ENCODE measurements around the gene MAP3K20. TPM values are rescaled to one million over a fixed set of nuclear protein-coding genes. Genes with fewer than 3 reads are reported as not detected.
"Not testable (repeated sequence)": the region's sequence is repeated elsewhere in the genome, so short reads cannot be mapped to it uniquely, and the experiment has no call there.

The MAP3K20 gene
- total RNA-seq, 2 experiments from 2014 or later = 13.7 to 15.2 TPM

DNA sequence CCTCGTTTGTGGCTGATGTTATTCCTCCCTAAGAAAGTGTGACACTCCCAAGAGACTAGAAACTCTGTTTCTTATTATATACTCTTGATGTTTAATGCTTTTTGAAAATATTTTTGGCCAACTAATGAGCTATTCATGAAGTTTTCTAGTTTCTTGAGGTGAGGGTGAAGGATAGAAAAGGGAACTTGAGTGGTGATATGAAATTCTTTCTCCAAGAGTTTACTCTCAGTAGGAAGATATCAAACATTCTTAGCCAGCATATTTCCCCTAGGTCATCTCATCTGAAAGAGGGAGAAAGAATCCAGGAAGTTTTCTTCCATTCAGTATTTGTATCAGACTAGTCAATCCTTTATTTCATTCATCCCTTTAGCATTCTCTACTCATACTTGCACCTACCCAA lies 95.7 kb downstream of the MAP3K20 start:
- H3K9me3 Mint-ChIP-seq = no peaks in the 10 kb centered on the region
- POLR2A ChIA-PET = no interaction called here
- H3K27ac Mint-ChIP-seq = no peak overlapping the region
- H3K4me1 Mint-ChIP-seq = no peaks in the 10 kb centered on the region
- H3K4me3 Mint-ChIP-seq = no peak overlapping the region
- H3K27me3 Mint-ChIP-seq = peaks cover 4% of the 10 kb centered on the region
- no peak for DNase-seq
- H3K36me3 Mint-ChIP-seq (ENCODE audit: low read depth) = no peaks in the 10 kb centered on the region
- CTCF ChIA-PET = no interaction called here

DNA sequence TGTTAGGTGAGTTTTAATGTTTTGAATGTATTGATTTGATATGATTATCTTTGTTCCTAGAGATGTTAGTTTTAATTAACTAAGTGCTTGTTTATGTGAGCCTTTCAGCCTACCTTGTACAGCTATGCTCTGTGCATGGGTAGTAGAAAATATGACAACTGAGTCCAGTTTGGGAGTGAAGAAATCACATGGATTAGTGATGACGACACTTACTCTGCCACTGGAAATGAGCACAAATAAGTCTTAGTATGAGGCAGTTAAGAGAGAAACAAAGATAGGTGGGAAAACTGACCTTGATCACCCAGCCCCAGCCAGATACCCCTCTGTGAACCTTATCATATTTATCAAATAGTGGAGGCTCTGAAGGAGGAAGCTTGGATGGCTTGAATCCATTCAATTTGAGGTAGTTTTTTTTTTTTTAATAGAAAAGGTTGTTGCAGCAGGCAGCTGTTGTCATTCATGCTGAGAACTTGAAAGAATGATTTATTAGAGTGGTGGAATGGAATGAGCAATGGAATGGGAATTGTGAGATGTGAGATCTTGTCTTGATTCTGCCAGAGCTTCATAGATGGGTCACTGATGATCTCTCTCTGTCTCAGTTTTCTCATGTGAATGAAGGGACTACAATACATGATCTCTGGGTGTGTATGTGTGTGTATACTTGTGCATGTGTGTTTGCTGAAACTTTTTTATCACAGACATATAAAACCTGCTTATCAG lies 96.4 kb downstream of the MAP3K20 start:
- no peak for DNase-seq
- H3K9me3 Mint-ChIP-seq = no peaks in the 10 kb centered on the region
- no peaks in the 10 kb centered on the region for H3K4me1 Mint-ChIP-seq
- H3K27me3 Mint-ChIP-seq = peaks cover 4% of the 10 kb centered on the region
- no peaks in the 10 kb centered on the region for H3K36me3 Mint-ChIP-seq (ENCODE audit: low read depth)
- POLR2A ChIA-PET = no interaction called here
- no peak overlapping the region for H3K27ac Mint-ChIP-seq
- CTCF ChIA-PET = no interaction called here
- H3K4me3 Mint-ChIP-seq = no peak overlapping the region

DNA sequence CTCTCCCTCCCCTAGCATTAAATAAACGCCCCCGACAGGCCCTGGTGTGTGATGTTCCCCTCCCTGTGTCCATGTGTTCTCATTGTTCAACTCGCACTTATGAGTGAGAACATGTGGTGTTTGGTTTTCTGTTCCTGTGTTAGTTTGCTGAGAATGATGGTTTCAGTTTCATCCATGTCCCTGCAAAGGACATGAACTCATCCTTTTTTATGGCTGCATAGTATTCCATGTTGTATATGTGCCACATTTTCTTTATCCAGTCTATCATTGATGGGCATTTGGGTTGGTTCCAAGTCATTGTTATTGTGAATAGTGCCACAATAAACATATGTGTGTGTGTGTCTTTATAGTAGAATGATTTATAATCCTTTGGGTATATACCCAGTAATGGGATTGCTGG lies 98.7 kb downstream of the MAP3K20 start:
- H3K4me1 Mint-ChIP-seq; H3K9me3 Mint-ChIP-seq; CTCF ChIA-PET; H3K27me3 Mint-ChIP-seq; H3K36me3 Mint-ChIP-seq (ENCODE audit: low read depth); DNase-seq; H3K27ac Mint-ChIP-seq; POLR2A ChIA-PET; H3K4me3 Mint-ChIP-seq: not testable (repeated sequence)

DNA sequence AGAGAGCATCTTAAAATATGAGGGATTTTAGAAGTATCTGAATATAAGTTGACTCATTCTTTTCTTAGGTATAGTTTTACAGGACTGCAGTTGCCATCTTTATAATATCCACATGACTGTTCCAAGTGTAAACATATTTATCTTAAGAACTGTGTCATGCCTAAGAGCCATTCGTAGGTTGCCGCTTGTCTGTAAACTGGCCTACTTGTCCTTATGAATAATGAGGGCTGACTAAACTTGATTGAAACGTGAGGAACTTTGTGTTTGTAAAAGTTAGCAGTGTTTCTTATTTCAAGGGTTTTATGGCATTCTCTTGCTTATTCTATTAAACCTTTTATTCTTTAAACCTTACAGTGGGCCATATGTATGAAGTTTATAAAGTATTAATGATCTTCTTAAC lies 99.6 kb downstream of the MAP3K20 start:
- H3K27ac Mint-ChIP-seq = no peak overlapping the region
- DNase-seq = no peak
- ChIA-PET POLR2A (no interaction called here), CTCF (no interaction called here)
- no peaks in the 10 kb centered on the region for H3K4me1 Mint-ChIP-seq
- H3K9me3 Mint-ChIP-seq = peaks cover 2% of the 10 kb centered on the region
- H3K27me3 Mint-ChIP-seq = peaks cover 4% of the 10 kb centered on the region
- H3K4me3 Mint-ChIP-seq = no peak overlapping the region
- H3K36me3 Mint-ChIP-seq (ENCODE audit: low read depth) = no peaks in the 10 kb centered on the region

DNA sequence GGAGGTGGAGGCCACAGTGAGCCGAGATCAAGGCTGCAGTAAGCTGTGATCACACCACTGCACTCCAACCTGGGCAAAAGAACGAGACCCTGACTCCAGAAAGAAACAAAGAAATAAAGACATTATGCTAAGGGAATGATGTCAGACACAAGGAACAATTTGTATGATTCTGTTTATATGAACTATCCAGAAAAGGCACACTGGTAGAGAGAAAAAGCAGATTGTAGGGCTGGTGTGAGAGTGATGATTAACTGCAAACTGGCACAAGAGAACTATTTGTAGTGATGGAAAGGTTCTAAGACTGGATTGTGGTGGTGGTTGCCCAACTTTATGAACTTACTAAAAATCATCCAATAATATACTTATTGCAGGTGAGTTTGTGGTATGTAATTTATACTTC lies 106.3 kb downstream of the MAP3K20 start:
- CTCF ChIA-PET = no interaction called here
- no peak overlapping the region for H3K27ac Mint-ChIP-seq
- H3K4me3 Mint-ChIP-seq = no peak overlapping the region
- H3K36me3 Mint-ChIP-seq (ENCODE audit: low read depth) = no peaks in the 10 kb centered on the region
- no peaks in the 10 kb centered on the region for H3K4me1 Mint-ChIP-seq
- POLR2A ChIA-PET = no interaction called here
- DNase-seq = no peak
- peaks cover 1% of the 10 kb centered on the region for H3K27me3 Mint-ChIP-seq
- H3K9me3 Mint-ChIP-seq = peaks cover 2% of the 10 kb centered on the region

DNA sequence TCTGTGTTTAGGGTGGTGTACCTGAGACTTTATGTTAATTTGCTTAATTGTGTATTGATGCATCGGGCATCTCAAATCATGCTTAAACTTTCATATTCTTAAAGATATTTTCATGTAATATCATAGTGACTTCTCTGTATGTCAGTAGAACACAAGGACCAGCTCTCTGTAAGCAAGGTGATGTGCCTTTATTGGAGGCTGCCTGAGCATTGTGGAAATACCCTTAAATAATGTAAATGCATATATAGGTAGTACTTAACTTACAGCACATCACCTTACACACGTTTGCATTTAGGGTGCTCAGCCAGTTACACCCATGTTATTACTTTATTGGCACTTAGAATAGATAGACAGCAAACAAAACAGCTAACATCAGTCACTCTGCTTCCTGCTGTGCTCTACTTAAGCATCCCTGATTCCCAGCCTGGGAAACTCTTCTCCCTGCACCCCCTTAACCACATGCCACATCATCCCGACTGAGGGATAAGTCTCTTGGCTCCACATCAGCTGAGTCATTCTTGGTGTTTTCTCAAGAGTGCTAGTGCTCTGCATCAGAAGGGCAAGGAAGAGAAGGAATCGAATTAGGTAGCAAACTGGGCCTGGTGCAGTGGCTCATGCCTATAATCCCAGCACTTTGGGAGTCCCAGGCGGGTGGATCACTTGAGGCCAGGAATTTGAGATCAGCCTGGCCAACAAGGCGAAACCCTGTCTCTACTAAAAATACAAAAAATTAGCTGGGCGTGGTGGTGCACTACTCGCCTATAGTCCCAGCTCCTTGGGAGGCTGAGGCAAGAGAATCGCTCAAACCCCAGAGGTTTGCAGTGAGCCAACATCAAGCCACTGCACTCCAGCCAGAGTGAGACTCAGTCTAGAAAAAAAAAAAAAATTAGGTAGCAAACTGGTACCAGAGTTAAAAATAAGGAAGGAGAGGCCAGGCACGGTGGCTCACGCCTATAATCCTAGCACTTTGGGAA lies 108.7 kb downstream of the MAP3K20 start:
- POLR2A ChIA-PET = no interaction called here
- H3K36me3 Mint-ChIP-seq (ENCODE audit: low read depth) = no peaks in the 10 kb centered on the region
- no peak for DNase-seq
- no peaks in the 10 kb centered on the region for H3K4me1 Mint-ChIP-seq
- H3K9me3 Mint-ChIP-seq = no peaks in the 10 kb centered on the region
- no peak overlapping the region for H3K4me3 Mint-ChIP-seq
- H3K27ac Mint-ChIP-seq = no peak overlapping the region
- H3K27me3 Mint-ChIP-seq = peaks cover 1% of the 10 kb centered on the region
- CTCF ChIA-PET = interaction anchor here (0.5 to 1.0 kb wide), 2 partner anchors 26 to 1076 kb away, joined by 3 to 4 read pairs; no protein-coding TSS in a partner anchor

DNA sequence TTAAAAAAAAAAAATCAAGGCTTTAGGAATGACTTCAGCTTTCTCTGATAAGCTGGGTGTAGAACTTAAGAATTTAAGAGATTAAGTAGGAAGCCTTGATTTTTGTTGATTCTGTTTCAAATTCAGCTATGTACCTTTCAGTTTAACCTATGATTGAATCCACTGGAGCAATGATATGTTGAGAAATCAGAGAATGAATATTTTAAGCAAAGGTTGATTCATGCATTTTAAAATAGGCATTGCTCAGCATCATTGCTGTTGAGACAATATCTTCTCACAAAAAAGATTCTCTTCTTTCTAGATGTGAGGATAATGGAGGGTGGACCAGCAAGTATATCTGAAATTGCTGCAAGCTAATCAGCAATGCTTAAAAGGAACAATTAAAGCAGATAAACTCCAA lies 109.8 kb downstream of the MAP3K20 start:
- no peak overlapping the region for H3K4me3 Mint-ChIP-seq
- ChIA-PET CTCF (no interaction called here), POLR2A (no interaction called here)
- no peak overlapping the region for H3K27ac Mint-ChIP-seq
- peaks cover 1% of the 10 kb centered on the region for H3K27me3 Mint-ChIP-seq
- DNase-seq = no peak
- H3K9me3 Mint-ChIP-seq = no peaks in the 10 kb centered on the region
- no peaks in the 10 kb centered on the region for H3K4me1 Mint-ChIP-seq
- H3K36me3 Mint-ChIP-seq (ENCODE audit: low read depth) = no peaks in the 10 kb centered on the region

DNA sequence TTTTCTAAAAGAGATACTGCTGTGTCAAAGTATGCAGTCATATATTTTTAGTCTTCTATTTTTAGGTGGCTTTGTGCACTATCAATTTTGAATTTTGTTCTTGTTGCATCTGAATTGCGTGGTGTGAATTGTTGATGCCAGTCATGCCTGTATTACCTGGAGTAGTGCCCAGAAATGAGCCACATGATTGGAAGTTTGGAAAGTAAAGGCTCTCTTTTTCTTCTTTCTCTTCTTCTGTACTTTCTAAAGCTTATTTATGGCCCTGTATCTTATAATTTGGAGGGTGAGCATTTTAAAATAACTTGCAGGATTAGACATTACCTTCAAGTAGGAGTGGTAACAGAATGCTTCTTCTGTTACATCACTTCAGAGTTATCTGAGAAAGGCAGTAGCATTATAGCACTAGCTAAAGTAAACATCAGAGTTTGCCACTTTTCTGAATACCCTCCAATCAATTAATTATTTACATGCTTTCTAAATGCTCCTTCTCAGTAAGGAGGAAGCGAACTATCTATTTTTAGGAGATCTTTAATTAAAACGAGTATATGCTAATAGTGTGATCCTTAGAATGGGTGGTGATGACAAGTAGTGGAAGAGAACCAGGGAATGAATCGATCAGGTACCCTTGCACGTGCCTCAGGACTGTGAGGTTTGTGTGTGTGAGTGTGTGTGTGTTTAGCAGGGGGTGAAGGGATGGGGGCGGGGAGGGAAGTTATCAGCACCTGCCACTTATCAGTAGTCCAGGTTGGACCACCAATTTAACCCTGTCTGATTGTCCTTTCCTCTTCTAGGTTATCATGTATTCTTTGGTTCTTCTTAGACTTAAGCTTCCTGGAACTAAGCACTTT lies 112.5 kb downstream of the MAP3K20 start:
- POLR2A ChIA-PET = no interaction called here

DNA sequence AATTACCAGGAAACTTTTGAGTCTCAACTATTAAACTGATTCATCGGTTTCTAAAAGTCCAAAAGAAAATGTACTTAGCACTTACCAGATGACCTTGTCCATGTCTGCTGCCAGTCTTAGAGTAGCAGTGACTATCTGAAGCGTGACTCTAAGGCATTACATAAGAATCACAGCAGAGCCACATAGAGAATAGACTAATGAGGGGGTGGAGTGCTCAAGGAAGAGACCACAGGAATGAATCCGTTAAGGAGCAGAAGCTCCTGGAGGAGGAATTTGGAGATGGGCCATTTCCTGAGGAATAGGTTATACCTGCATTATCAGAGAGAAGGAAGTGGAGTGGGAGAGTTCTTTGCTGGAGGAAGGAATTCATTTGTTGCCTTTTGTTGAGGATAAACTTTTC lies 116.0 kb downstream of the MAP3K20 start:
- H3K27me3 Mint-ChIP-seq = no peaks in the 10 kb centered on the region
- H3K27ac Mint-ChIP-seq = no peak overlapping the region
- H3K9me3 Mint-ChIP-seq = no peaks in the 10 kb centered on the region
- peaks cover 4% of the 10 kb centered on the region for H3K36me3 Mint-ChIP-seq (ENCODE audit: low read depth)
- no peak for DNase-seq
- ChIA-PET CTCF (no interaction called here), POLR2A (no interaction called here)
- no peaks in the 10 kb centered on the region for H3K4me1 Mint-ChIP-seq
- no peak overlapping the region for H3K4me3 Mint-ChIP-seq

More for the DNA sequence above, 112.5 kb downstream of the MAP3K20 start:
- Mint-ChIP-seq H3K36me3 (ENCODE audit: low read depth) (peaks cover 4% of the 10 kb centered on the region), H3K9me3 (no peaks in the 10 kb centered on the region), H3K4me1 (no peaks in the 10 kb centered on the region), H3K4me3 (no peak overlapping the region), H3K27me3 (no peaks in the 10 kb centered on the region), H3K27ac (no peak overlapping the region)
- CTCF ChIA-PET = interaction anchor here (0.6 to 1.2 kb wide), 3 partner anchors 20 to 162 kb away, joined by 3 to 4 read pairs (median 3); no protein-coding TSS in a partner anchor
- DNase-seq = no peak

DNA sequence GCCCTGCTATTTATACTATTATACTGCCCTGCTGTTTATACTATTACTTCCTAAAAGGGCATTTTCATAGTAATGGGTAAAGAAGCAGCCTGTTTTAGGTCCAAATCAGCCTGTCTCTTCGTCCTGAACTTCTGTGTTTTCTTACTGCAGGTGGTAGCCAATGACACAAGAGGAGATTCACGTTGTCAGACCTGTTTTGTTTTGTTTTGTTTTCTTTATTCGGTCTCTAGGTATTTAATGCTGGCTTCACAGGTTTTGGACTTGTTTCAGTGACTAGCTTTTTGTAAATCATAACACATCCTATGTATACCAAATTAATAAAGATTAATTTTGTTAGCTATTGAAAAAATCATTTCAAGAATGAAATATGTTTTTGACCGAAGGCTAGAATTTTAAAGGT lies 116.4 kb downstream of the MAP3K20 start:
- no peak for DNase-seq
- Mint-ChIP-seq H3K27ac (no peak overlapping the region), H3K4me3 (no peak overlapping the region), H3K36me3 (ENCODE audit: low read depth) (peaks cover 4% of the 10 kb centered on the region), H3K9me3 (no peaks in the 10 kb centered on the region), H3K27me3 (no peaks in the 10 kb centered on the region), H3K4me1 (no peaks in the 10 kb centered on the region)
- CTCF ChIA-PET = interaction anchor here (1.0 kb wide), 1 partner anchor 8 kb away, joined by 3 read pairs; no protein-coding TSS in a partner anchor
- POLR2A ChIA-PET = no interaction called here

DNA sequence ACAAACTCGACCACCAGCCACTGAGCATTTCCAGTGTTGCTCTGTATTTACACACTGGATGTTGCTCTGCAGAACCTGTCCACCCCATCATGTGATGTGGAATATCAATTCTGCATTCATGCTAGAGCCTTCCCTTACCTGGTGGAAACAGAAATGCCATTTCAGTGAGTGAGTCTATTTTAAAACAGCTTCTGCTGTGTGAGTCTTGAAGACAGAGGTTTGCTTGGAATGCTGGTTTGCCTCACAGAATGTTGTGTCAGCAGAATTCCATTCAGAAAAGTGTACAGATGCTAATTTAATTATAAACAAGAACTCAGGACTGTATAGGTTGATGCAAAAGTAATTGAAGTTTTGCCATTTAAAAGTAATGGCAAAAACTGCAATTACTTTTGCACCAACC lies 118.3 kb downstream of the MAP3K20 start:
- Mint-ChIP-seq H3K4me3 (no peak overlapping the region), H3K27me3 (no peaks in the 10 kb centered on the region), H3K9me3 (no peaks in the 10 kb centered on the region), H3K36me3 (ENCODE audit: low read depth) (peaks cover 4% of the 10 kb centered on the region), H3K27ac (no peak overlapping the region), H3K4me1 (no peaks in the 10 kb centered on the region)
- ChIA-PET CTCF (no interaction called here), POLR2A (no interaction called here)
- no peak for DNase-seq

DNA sequence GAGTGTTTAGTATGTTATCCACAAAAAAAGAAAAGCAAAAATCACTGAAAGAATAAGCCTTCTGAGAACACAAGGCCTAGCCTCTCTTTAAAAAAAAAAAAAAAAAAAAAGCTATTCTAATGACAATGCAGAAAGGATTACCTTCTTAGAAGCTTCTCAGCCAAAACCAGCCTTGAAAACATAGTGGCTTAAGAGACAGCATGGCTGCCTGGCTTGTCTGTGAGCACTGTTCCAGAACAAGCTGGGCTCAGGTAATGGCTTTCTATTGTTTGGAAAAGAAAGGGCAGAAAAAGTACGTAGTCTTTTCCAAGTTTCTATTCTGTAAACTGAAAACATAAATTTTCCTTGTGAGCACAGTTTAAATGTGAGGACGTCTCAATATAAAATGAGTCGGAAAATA lies 119.5 kb downstream of the MAP3K20 start:
- Mint-ChIP-seq H3K4me3 (no peak overlapping the region), H3K27me3 (no peaks in the 10 kb centered on the region), H3K4me1 (no peaks in the 10 kb centered on the region), H3K36me3 (ENCODE audit: low read depth) (peaks cover 4% of the 10 kb centered on the region), H3K27ac (no peak overlapping the region), H3K9me3 (no peaks in the 10 kb centered on the region)
- CTCF ChIA-PET = interaction anchor here (1.1 kb wide), 1 partner anchor 167 kb away, joined by 4 read pairs; no protein-coding TSS in a partner anchor
- DNase-seq = no peak
- POLR2A ChIA-PET = no interaction called here

DNA sequence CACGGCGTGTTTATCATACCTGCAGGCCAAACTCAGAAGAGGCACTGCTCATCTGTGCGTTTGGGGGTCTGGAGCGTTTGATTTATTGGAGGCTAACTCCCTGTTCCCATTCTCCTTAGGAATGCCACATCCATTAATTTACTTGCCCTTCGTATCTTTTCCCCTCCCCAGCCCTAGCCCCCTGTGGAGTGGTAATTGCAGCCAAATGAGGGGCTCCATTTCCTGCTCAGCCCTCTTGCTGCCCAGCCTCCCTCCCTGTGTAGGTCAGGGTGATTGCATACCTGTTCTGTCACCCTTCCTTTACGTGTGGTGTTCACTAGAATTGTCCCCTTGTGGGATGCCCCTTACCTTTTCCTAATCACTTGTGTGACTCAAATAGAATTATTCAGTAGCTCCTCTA lies 120.4 kb downstream of the MAP3K20 start:
- H3K4me3 Mint-ChIP-seq = no peak overlapping the region
- no peaks in the 10 kb centered on the region for H3K4me1 Mint-ChIP-seq
- no peaks in the 10 kb centered on the region for H3K9me3 Mint-ChIP-seq
- ChIA-PET POLR2A (no interaction called here), CTCF (interaction anchor here (1.1 to 1.2 kb wide), 2 partner anchors 14 to 168 kb away, joined by 4 to 6 read pairs; no protein-coding TSS in a partner anchor)
- peaks cover 4% of the 10 kb centered on the region for H3K36me3 Mint-ChIP-seq (ENCODE audit: low read depth)
- H3K27me3 Mint-ChIP-seq = no peaks in the 10 kb centered on the region
- DNase-seq = no peak
- H3K27ac Mint-ChIP-seq = no peak overlapping the region
